ENCODE results near the gene IGFLR1.
A peak's percentile ranks its signal among the peaks of the same experiment; 100 is the strongest.

The IGFLR1 gene

DNA sequence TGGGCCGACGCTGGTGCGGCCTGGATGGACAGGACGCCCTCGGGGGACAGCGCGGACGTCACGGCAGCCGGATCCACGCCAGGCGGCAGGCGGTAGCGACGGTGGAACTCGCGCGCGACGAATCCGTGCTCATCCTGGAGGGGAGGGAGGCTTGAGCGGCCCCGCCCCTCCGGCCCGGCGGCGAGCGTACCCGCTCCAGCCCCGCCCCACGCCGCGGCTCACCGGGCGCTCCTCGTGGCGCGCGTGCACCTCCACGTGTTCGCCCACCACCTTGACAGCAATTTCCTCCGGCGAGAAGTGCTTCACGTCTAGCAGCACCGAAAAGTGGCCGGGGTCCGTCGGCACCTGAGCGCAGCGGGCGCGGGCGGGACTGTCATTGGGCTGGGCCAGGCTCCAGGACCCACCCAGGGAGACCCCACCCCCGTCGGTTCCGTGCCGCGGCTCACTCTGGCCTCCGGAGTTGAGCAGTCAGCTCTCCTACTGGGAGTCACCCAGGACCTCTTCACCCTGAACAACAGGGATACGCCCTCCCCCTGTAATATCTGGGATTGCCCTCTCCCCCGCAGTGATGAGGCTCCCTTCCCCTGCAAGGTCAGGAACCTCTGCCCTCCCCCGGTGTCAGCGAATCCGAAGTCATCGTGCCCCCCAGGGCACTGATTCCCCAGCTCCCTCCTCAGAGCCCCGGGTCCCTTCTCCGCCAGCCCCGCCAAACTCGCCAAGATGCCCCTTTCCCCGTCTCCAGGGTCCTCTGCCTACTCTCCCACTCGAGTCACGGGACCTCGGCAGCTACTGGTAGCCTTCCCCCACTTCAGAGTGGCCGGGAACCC is 13.5 kb upstream of the IGFLR1 start:
- DNase-seq = peak; percentile 70

DNA sequence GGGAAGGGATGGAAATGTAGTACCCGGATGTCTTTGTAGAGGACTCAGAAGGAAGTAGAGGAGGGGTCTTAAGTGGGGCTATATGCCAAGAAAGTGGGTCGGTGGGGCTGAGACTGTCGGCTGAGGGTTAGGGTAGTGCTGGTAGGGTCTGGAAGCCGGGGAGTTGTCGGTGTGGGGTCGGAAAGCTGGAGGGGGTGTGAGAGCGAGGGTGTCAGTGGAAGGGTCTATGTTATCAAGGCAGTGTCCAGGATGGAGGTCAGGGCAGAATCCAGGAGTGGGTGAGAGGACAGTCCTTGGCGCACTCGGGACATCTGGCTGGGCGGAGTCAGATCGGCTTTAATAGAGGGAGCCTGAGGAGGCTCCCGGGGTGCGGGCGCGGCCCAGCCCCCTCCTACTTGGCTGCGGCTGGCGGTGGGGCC is 12.9 kb upstream of the IGFLR1 start:
- DNase-seq = peak; percentile 32

DNA sequence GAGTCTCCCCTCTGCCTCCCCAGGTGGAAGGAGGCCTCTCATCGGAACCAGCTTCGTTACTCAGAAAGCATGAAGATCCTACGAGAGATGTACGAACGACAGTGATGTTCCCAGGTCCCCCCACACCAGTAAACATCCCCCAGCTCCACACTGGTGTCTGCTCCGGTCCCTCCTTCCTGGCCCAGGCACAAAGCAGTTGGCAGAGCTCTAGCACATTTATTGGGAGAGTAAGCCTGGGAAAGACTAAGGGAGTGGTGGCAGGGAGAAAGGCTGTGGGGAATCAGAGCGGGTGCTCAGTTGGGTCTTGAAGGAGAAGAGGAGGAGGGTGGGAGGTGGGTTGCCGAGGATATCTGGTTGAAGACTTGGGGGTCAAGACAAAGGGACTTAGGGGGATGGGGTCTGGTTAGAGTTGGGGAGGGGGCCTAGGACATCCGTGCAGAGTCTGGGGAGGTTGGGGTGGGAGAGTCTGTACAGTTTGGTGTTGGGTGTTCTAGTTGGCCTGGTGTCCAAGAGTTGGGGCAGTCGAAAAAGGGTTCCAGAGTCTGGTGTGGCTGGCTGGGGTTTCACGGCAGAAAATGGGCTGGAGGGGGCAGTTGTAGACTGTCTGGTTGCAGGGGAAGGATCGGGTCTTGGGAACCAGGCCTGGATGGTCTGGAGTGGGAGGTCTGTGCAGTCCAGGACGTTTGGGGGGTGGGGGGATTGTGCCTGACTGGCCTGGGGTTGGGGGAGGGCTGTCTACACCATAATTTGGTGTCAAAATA is 12.3 kb upstream of the IGFLR1 start:
- DNase-seq = peak; percentile 42

DNA sequence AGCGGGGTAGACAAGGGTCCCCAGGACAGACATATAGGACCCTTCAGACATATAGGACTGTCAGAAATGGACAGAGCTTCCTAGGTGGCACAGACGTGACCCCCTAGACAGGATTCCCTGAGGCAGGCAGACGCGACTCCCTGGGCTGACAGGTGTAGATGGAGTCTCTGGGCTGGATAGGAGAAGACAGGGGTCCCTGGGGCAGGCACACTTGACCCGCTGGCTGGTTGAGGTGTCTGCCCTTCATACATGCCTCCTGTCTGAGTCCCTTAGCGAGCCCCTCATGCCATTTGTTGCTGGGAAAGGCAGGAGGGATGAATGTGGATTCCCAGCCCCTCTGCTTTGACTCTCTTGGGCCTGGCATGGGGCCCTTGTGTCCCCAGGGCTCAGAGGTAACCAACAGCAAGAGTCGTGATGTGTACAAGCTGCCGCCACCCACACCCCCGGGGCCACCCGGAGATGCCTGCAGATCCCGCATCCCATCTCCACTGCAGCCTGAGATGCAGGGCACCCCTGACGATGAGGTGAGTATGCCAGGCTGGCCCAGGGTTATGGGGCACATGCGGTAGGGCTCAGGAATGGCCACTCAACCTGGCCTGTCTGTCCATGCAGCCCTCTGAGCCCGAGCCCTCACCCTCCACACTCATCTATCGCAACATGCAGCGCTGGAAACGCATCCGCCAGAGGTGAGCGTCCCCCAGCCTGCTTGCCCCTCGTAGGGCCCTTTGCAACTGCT is 11.6 kb upstream of the IGFLR1 start:
- peak; percentile 38 for DNase-seq

DNA sequence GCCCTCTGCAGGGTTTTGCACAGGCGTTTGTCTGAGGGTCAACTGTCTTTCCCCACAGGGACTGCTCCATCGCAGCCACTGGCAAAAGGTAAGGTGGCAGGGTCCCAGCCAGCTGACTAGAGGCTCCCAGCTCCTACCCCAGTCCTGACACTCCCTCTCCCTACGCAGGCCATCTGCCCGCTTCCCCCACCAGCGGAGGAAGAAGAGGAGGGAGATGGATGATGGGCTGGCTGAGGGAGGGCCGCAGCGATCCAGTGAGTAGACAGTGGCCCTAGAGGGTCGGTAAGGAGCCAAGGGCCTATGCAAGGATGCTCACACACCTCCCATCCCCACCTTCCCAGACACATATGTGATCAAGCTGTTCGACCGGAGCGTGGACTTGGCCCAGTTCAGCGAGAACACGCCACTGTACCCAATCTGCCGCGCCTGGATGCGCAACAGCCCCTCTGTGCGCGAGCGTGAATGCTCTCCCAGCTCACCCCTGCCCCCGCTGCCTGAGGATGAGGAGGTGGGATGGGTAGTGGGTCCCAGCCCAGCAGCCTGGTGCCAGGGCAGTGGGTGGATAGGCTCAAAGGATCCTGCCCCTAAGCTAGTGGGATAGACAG is 10.6 kb upstream of the IGFLR1 start:
- DNase-seq = peak; percentile 27

DNA sequence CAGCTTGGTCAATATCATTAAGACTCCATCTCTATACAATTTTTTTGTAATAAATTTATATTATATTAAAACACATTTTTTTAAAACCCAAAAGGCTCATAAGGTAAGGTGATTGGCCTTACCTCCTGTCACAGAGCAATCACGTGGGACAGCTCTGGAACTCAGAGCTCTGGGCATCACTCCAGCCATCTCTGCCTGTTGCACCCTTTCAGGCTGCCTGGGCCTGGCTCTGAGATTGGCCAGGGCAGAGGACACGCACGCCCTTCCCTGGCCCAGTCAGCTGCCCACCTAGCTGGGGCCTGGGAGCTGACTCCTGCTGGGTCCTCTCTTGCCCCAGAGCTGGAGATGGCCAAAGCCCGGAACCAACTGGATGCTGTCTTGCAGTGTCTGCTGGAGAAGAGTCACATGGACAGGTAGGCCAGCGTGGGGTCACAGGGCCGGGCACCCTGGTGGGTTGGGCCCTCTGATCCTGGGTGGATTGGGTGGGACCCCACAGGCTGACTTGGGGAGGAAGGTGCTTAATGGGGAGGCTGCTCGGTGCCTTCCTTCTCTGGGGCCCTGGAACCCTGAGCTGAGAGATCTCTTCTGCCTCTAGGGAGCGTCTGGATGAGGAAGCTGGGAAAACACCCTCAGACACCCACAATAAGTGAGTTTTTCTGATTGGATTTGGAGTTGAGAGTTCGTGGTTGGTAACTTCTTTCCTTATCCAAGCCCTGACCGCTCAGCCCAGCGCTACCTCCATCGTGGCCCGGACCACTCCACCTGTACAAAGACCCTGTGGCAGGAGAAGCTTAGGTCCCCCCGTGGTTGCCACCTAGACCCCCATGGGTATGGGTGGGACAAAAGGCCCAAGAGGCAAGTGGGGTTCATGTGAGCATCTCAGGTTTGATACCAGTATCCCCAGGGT is 9.8 kb upstream of the IGFLR1 start:
- no peak for DNase-seq

DNA sequence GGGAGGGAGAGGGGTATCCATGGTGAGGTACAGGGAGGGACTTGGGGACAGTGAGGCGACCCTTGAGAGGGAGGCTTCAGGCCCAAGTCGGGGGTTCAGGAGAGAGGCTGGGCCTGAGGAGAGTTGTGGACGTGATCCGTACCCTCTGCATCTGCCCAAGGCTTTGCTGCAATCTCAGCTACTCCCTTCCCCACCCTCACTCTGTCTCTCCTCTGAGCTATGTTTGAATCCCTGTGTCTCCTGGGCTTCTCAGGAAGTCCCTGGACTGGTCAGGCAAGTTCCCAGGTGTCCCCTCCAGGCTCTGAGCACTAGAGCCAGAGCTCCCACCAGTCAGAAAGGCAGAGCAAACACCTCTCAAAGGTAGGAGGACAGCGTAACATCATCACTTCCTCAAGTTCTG is 7.9 kb upstream of the IGFLR1 start:
- peak; percentile 90 for DNase-seq

DNA sequence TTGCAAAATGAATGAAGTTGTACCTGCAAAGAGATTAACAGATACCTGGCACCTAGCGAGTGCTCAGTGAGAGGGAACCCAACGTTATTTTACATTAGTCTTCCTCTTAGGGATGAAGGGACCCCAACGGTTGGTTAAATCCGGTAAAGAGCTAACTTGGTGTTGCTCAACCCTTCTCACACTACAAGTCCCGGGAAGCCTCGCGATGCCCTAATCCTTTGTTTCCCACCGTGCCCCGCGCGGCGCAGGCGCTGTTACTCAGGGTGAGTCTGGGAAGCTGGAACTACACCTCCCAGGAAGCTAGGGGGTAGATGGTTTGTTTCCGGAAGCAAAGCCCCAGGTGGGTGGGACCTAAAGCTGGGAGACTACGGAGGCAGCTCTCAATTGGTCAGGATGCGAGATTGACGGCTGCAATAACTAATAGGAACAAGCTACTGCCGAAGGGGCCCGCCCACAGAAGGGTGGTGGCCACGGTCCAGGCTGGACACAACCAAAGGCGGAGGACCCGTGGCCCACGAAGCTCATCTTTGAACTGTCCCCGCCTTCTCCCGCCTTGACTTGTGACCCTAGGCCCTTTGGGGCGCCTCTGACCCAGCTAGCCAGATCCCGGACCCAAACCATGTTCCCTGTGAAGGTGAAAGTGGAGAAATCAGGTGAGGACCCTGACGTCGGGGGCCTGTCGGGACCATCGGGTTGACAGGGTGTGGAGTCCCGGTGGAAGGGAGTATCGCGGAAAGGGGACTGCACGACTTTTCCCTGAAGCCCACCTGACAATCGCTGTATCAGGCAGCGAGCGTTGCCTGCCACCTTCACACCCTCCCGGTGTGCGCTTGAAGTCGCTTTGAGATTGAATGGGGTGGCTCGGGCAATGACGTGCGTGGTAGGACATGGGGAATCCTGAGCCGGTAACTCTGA is 6.1 kb upstream of the IGFLR1 start, which contains the start of gene LIN37:
TSS of gene LIN37 (plus strand) at position 471 of the 915 bp plus-strand sequence. CDS start at position 620, 149 bp downstream.
- DNase-seq = peak; percentile 100

DNA sequence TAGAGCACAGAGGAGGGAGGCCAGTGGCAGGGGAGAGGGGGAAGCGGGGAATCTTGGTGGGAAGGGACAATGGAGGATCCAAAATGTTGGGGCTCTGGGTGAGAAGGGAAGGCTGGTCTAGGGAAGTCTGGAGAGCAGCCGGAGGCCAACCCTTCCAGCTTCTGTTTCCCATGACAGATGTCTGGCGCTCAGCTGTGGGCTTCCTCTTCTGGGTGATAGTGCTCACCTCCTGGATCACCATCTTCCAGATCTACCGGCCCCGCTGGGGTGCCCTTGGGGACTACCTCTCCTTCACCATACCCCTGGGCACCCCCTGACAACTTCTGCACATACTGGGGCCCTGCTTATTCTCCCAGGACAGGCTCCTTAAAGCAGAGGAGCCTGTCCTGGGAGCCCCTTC is 4.3 kb upstream of the IGFLR1 start:
- DNase-seq = no peak

DNA sequence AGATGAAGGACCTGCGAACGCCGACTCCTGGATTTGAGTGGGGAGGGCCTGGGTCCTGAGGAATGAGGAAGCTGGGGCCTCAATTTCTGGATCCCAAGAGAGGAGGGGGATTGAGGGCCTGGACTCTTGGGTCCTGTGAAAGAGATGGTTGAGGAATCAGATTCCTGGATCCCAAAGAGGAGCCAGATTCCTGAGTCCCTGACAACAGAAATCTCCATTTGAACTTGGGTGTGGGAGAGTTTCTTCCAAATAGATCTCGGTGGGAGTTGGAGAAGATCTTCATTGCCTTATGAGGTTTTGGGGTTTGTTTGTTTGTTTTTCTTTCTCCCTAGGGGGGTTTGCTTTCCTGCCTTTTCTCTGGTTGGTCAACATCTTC is 3.8 kb upstream of the IGFLR1 start:
- no peak for DNase-seq

DNA sequence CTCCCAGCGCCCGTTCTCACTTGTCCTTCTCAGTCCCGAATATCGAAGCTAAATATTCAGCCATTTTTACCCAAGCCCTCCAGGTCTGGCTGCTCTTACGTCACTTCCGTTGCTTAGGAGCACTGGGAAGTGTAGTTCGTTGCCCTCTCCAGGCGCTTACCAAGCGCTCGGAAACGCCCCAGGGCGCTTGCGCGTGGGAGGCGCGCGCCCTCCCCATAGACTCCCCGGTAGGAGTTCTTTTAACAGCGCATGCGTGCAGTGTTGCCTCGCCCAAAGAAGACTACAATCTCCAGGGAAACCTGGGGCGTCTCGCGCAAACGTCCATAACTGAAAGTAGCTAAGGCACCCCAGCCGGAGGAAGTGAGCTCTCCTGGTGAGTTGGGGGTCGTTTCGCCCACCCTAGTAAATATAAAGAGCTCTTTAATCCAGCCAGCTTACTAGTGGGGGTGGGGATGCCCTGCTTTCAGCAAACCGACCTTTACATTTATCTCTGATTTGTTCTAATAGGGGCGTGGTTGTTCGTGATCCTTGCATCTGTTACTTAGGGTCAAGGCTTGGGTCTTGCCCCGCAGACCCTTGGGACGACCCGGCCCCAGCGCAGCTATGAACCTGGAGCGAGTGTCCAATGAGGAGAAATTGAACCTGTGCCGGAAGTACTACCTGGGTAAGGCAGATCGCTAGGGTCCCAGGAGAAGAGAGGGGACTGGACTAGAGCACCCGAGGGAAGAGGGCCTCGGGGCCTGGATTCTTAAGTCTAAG is 3.3 kb upstream of the IGFLR1 start, which contains the start of the genes PSENEN and U2AF1L4:
TSS of gene PSENEN (plus strand) at position 324 of the 759 bp plus-strand sequence. CDS start at position 604, 280 bp downstream.
TSS of gene U2AF1L4 (minus strand) at position 91 of the 759 bp plus-strand sequence. CDS start at position 64, 27 bp downstream.
- DNase-seq = peak; percentile 99

DNA sequence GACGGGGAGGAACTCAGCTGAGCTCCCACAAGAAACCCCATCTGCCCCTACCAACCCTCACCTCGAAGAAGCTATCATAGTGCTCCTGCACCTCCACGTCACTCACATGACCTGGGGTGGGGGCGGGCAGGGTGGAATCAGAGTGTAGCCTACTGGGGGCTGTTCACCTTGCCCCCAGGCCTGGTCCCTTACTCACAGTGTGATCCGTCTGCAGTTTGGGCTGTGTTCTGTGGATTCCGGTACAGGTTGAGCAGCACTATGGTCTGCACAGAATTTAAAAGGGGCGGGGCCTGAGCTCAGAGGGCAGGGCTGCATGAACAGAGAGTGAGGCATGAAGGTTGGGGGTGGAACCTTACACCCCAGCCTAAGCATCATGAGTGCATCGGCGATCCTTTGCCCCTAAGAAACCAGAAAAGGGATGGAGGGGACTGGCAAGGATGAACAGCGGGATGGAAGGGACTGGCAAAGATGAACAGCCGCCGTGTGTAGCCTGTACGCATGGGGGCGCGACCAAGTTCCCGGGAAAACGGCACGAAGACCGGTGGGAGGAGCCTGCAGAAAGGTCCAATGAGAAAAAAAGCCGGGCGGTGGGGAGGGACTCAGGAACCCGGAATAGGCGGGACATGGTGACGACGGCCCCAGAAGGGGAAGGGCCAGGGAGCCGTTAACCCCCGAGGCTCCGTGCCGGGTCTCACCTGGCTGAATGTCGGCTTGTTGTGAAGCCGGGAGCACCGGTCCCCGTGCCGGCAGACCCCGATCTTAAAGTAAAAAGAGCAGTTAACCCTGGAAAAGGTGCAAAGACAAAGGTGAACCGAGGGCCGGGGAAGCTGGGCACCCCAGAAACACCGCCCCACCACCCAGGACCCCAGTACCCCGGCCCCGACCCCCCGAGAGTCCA is 2.4 kb upstream of the IGFLR1 start:
- DNase-seq = peak; percentile 97

DNA sequence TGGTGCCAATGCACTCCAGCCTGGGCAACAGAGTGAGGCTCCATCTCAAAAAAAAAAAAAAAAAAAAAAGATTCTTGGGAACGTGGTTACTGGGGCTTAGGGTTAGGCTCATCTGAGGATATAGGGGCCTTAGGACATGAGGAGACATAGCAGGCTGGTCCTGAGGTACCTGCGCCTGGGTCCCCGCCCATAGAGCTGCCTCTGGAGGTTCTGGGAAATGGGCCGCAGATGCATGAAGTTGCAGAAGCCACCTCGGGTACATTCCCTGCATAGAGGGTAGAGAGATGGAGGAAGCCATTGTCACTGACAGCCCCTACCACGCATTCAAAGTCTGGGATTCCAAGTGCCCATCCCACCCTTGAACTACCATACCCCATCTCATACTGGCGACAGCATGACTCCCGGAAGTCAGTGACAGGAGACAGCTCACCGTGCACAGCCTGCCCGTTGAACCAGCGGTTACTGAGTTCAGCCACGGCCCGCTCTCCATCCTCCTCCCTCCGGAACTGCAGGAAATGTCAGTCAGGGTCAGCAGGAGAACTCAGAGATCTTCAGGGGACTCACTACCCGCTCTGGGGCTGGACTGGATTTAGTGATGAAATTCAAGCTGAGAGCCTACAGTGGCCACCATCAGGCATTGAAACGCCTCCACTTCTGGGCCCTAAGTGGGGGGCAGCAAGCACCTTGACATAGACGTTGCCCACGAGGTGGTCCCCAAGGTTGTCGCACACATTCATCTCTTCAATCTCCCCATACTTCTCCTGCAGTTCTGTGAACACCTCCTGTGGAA is 1.6 kb upstream of the IGFLR1 start:
- no peak for DNase-seq

DNA sequence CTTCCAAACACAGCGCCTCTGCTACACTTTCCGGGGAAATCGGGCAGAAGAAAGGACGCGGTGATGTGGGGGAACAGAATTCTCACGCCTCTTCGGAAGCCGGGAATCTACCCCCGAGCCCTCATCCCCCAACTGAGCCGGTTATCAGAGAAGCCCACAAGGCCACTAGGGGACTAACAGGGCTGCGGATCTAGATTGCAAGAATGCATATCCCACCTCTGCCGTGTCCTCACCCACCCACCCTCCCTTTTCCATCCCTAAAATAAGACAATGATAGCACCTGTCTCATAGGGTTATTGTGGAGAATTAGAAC is 1.1 kb downstream of the IGFLR1 start:
- no peak for DNase-seq

DNA sequence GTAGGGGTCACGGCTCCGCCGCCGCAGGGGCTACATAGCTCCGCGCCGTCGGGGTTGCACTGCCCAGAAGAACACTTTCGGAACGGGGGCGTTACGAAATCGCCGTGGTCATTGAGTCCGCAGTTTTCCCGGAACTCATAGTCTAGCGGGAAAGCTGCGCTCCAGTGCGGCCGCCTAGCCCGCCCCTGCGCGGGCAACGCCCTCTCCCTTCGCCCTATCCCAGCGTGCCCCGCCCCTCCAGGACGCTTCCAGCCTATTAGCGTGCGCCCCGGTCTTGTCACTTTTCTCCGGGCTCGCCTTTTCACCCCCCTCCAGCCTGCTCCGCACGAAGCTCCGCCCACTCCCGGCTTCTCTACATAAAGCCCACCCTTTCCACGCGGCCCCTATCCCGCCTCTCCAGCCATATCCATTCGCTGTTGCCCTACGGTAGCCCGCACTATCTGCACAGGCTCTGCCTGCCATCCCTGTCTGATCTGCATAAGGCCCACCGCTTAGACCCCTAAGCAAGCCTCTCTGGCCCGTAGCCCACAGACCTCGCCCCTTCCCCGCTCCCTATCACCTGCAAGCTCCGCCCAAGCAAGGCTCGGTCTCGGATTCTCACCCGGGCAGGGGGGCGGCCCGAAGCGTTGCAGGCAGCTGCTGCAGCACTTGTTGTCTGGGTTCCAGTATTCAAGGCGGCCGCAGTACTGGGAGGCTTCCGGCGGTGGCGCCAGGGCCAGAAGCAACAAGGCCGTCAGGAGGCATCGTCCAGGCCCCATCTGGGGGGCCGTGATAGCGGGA is 1.6 kb downstream of the IGFLR1 start:
- peak; percentile 99 for DNase-seq

DNA sequence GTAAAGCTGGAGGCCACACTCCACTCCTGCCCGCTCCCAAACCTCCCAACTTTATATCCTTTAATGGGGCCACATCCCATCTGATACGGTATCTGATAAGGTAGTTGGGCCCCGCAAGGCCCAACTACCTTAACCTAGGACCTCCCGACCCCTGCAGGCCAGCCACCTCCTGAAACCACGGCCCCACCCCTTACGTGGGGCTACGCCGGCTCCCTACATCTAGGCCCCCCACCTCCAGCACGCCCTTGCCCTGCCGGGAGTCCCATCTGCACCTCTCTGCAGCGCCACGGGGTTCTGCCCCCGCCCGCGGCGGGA is 2.2 kb downstream of the IGFLR1 start:
- DNase-seq = no peak
